Activated CD8-positive, alpha-beta memory T cell treated with anti-CD3 and anti-CD28 coated beads, Interleukin-2, amount 50 U/mL, for 48 hours (primary cell): ENCODE measurements around the gene SLC20A1.
A peak's percentile ranks its signal among the peaks of the same experiment; 100 is the strongest.

Experiments
- DNase-seq: peaks from one replicate; pipeline ENCODE4 v3.0.0-alpha.2; 2020

Gene SLC20A1

GRCh38 chr2:112712465-112712864, 66.7 kb downstream of the SLC20A1 start:
- DNase-seq: peak; percentile 47

DNA sequence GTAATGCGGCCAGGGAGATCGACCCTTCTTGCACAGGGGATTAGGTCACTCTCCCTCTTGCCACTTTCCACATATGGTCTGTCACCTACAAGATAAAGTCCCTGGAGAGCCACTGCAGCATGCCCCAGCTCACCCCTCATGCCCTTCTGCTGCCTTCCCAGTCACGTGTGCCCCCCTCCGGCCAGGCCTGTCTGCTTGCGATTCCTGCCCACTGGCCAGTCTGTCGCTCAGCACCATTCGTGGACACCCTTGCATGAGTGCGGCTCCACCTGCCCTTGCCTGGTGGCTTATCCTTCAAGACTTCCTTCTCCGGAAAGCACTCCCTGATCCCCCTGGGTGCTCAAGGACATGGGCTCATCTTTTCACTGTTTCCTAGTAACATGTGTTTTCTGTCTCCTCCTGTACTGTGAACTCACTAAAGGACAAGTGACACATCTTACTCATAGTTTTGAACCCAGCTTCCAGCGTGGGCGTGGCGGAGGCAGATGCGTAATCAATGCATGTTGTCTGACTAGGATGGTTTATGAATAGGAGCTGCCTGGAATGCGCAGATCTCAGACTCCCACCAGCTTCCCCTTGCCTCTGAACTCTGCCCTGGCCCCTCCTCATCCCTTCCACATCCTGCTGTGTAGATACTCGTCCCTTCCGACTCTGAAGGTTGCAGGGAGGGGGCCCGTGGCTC, 67.3 kb downstream of the SLC20A1 start:
- peak; percentile 75 for DNase-seq
